ENCODE measurements around the gene CAMK2G.
"Not testable (repeated sequence)": the region's sequence is repeated elsewhere in the genome, so short reads cannot be mapped to it uniquely, and the experiment has no call there.

CAMK2G gene

GRCh38 chr10:73809061-73809818, 65.1 kb downstream of the CAMK2G start:
- no peak for DNase-seq

- DNase-seq: no peak
These were observed 66.1 kb downstream of the CAMK2G start for GRCh38 chr10:73808021-73808815.

- no peak for DNase-seq
These were observed 66.9 kb downstream of the CAMK2G start for GRCh38 chr10:73807471-73807870.

- no peak for DNase-seq
These were observed 68.0 kb downstream of the CAMK2G start for GRCh38 chr10:73806176-73806950.

GRCh38 chr10:73803680-73804286, 70.6 kb downstream of the CAMK2G start:
- DNase-seq: no peak

- no peak for DNase-seq
These were observed 71.9 kb downstream of the CAMK2G start for GRCh38 chr10:73802276-73802991.

GRCh38 chr10:73801253-73801590, 73.1 kb downstream of the CAMK2G start:
- no peak for DNase-seq

- no peak for DNase-seq
These were observed 73.6 kb downstream of the CAMK2G start for GRCh38 chr10:73800560-73801252.

- DNase-seq: no peak
These were observed 74.3 kb downstream of the CAMK2G start for GRCh38 chr10:73799899-73800559.

GRCh38 chr10:73798927-73799560, 75.3 kb downstream of the CAMK2G start:
- no peak for DNase-seq

- DNase-seq: no peak
These were observed 76.3 kb downstream of the CAMK2G start for GRCh38 chr10:73798087-73798486.

- DNase-seq: no peak
These were observed 76.9 kb downstream of the CAMK2G start for GRCh38 chr10:73797324-73798025.

- DNase-seq: no peak
These were observed 77.6 kb downstream of the CAMK2G start for GRCh38 chr10:73796766-73797165.

GRCh38 chr10:73796035-73796434, 78.3 kb downstream of the CAMK2G start:
- DNase-seq: not testable (repeated sequence)

- DNase-seq: not testable (repeated sequence)
These were observed 78.9 kb downstream of the CAMK2G start for GRCh38 chr10:73795491-73795890.

- no peak for DNase-seq
These were observed 80.9 kb downstream of the CAMK2G start for GRCh38 chr10:73793456-73793855.

GRCh38 chr10:73791871-73792400, 82.4 kb downstream of the CAMK2G start:
- DNase-seq: no peak

- DNase-seq: no peak
These were observed 83.3 kb downstream of the CAMK2G start for GRCh38 chr10:73790886-73791625.

GRCh38 chr10:73789659-73790055, 84.7 kb downstream of the CAMK2G start:
- no peak for DNase-seq
